A549 (cell line): ENCODE measurements around the gene GAS7. TPM values are rescaled to one million over a fixed set of nuclear protein-coding genes. Genes with fewer than 3 reads are reported as not detected.

Experiments
- ATAC-seq, 2 experiments: fragments of 200-7000 bp in 1 of 2; fragments of >200 bp in 1 of 2; cut with Nextera tagmentation in 1 of 2; cut with Tn5 transposase in 1 of 2; 3 replicates each; pipeline versions ENCODE4 v1.8.0 to v1.9.1; 2018 to 2020; ENCODE audit warnings: mild to moderate bottlenecking in 1 of 2, moderate library complexity in 1 of 2
- CTCF ChIA-PET: fragments of 300-600 bp; sonication (Branson Sonifier 250); formaldehyde crosslinking; extraction: SDS; loops from one replicate; lab custom pipeline; 2021; ENCODE audit warnings: antibody characterized with exemption, inconsistent platforms; lab: Yijun Ruan, JAX
- POLR2A ChIA-PET: fragments of 350-600 bp; formaldehyde crosslinking; extraction: SDS; loops from one replicate; lab custom pipeline; 2021; ENCODE audit warnings: antibody characterized with exemption, inconsistent platforms; lab: Yijun Ruan, JAX
- DNase-seq, 2 experiments: peaks; one replicate each; pipeline versions ENCODE4 v3.0.0 to v3.0.0-alpha.2; 2011 to 2016; ENCODE audit warnings: low read depth in 1 of 2, low spot score in 1 of 2
- FAIRE-seq: peaks from 2 replicates; lab custom pipeline; 2011; peaks lifted over from hg19 to GRCh38; lab: Jason Lieb, UNC
- H3K27ac ChIP-seq, 2 experiments: fragments of >200 bp; sonication (Bioruptor Twin); formaldehyde crosslinking; 3 replicates each; pipeline ENCODE4 v1.5.1; 2016 to 2017
- H3K4me1 ChIP-seq: fragments of >200 bp; sonication (Bioruptor Twin); formaldehyde crosslinking; 3 replicates; pipeline ENCODE4 v1.6.1; 2016
- H3K4me2 ChIP-seq: fragments of >200 bp; sonication (Bioruptor Twin); formaldehyde crosslinking; 3 replicates; pipeline ENCODE4 v1.6.1; 2016
- H3K4me3 ChIP-seq: fragments of >200 bp; sonication (Bioruptor Twin); formaldehyde crosslinking; 3 replicates; pipeline ENCODE4 v1.5.1; 2016
- H3K9me3 ChIP-seq: fragments of >200 bp; sonication (Bioruptor Twin); formaldehyde crosslinking; 3 replicates; pipeline ENCODE4 v1.6.1; 2016
- CEBPB ChIP-seq, 2 experiments: fragments of >200 bp in 1 of 2; sonication (Bioruptor Twin) in 1 of 2; formaldehyde crosslinking in 1 of 2; IDR thresholded peaks; 2 replicates each; pipeline ENCODE4 v1.6.1; 2012 to 2016
- EHMT2 ChIP-seq: fragments of 200-600 bp; sonication (generic); IDR thresholded peaks from 2 replicates; pipeline ENCODE4 v1.6.1; 2016; ENCODE audit warnings: antibody characterized with exemption, low read depth, mild to moderate bottlenecking, moderate library complexity
- ESRRA ChIP-seq: fragments of 150-350 bp; IDR thresholded peaks from 2 replicates; pipeline ENCODE4 v1.6.1; 2014; ENCODE audit warnings: mild to moderate bottlenecking, low read length, borderline replicate concordance
- FOSB ChIP-seq: fragments of 250-450 bp; sonication (Bioruptor Pico); IDR thresholded peaks from 2 replicates; pipeline ENCODE4 v1.5.0; 2020; ENCODE audit warnings: mild to moderate bottlenecking, moderate library complexity
- HOXB13 ChIP-seq: fragments of 250-450 bp; sonication (Bioruptor Pico); IDR thresholded peaks from 2 replicates; pipeline ENCODE4 v1.5.0; 2020; ENCODE audit warnings: low read depth, mild to moderate bottlenecking, moderate library complexity
- MAZ ChIP-seq: fragments of 150-350 bp; IDR thresholded peaks from 2 replicates; pipeline ENCODE4 v1.6.1; 2014; ENCODE audit warnings: antibody characterized with exemption, low read depth, low read length, borderline replicate concordance
- NR3C1 ChIP-seq: fragments of >200 bp; sonication (Bioruptor Twin); formaldehyde crosslinking; IDR thresholded peaks from 3 replicates; pipeline ENCODE4 v1.6.1; 2017
- PHF8 ChIP-seq: fragments of 200-600 bp; sonication (generic); IDR thresholded peaks from 2 replicates; pipeline ENCODE4 v1.6.1; 2016; ENCODE audit warnings: low read depth, mild to moderate bottlenecking, antibody characterized with exemption, moderate library complexity, borderline replicate concordance
- POLR2AphosphoS2 ChIP-seq: conservative IDR thresholded peaks from 2 replicates; pipeline ENCODE4 v1.6.1; 2012; ENCODE audit warnings: low read length, improper control_type of control experiment, inconsistent platforms
- RARB ChIP-seq: fragments of 250-450 bp; sonication (Bioruptor Pico); IDR thresholded peaks from 2 replicates; pipeline ENCODE4 v1.8.0; 2021; ENCODE audit warnings: mild to moderate bottlenecking, moderate library complexity
- RNF2 ChIP-seq: fragments of 200-600 bp; sonication (generic); IDR thresholded peaks from 2 replicates; pipeline ENCODE4 v1.6.1; 2016; ENCODE audit warnings: low read depth, mild to moderate bottlenecking, antibody characterized with exemption, moderate library complexity, borderline replicate concordance
- TFCP2L1 ChIP-seq: fragments of 250-450 bp; sonication (Bioruptor Pico); IDR thresholded peaks from 2 replicates; pipeline ENCODE4 v1.5.0; 2021; ENCODE audit warnings: mild to moderate bottlenecking
- TP53 ChIP-seq: fragments of 250-450 bp; sonication (Bioruptor Pico); IDR thresholded peaks from 2 replicates; pipeline ENCODE4 v1.5.0; 2021; ENCODE audit warnings: mild to moderate bottlenecking, moderate library complexity
- ZC3H11A ChIP-seq: fragments of 450-650 bp; IDR thresholded peaks from 2 replicates; pipeline ENCODE4 v1.6.1; 2014; ENCODE audit warnings: antibody characterized with exemption, mild to moderate bottlenecking
- ZFP36 ChIP-seq: fragments of 450-650 bp; IDR thresholded peaks from 2 replicates; pipeline ENCODE4 v1.6.1; 2014; ENCODE audit warnings: borderline replicate concordance; ENCODE audit not compliant: partially characterized antibody
- ZNF302 ChIP-seq: fragments of 250-450 bp; sonication (Bioruptor Pico); IDR thresholded peaks from 2 replicates; pipeline ENCODE4 v1.9.0; 2021; ENCODE audit warnings: inconsistent platforms, mild to moderate bottlenecking, moderate library complexity
- WGBS: methylation state at CpG from one replicate; pipeline ENCODE4 v1.1.6; 2017; ENCODE audit errors: missing lambda C conversion rate; 5-methylcytosine and 5-hydroxymethylcytosine counted together
- polyA plus RNA-seq, 4 experiments: library from polyadenylated mRNA; depleted of rRNA in 3 of 4; stranded (reverse); fragments of >200 nt; fragmentation: RNase III in 1 of 4; extraction: RNeasy Plus Mini Kit Qiagen cat#74134 plus additional on column Dnase treatment in 1 of 4; gene quantifications; 2 replicates in 3 of 4; 3 replicates in 1 of 4; pipeline ENCODE4 v1.2.3, GENCODE V29; 2011 to 2017
- TF ChIP-seq, protein P1 (sequence below): IDR thresholded peaks from 2 replicates; pipeline ENCODE4 v1.6.1; 2012
- TF ChIP-seq, protein P2 (sequence below): fragments of 200-600 bp; sonication (generic); IDR thresholded peaks from 2 replicates; pipeline ENCODE4 v1.6.1; 2016; ENCODE audit warnings: antibody characterized with exemption, mild to moderate bottlenecking, moderate library complexity
- TF ChIP-seq, protein P3 (sequence below): fragments of >200 bp; sonication (Bioruptor Twin); formaldehyde crosslinking; IDR thresholded peaks from 3 replicates; pipeline ENCODE4 v1.6.1; 2016
- TF ChIP-seq, protein P4 (sequence below): fragments of 250-450 bp; sonication (Bioruptor Pico); IDR thresholded peaks from 2 replicates; pipeline ENCODE4 v1.5.0; 2021; ENCODE audit warnings: mild to moderate bottlenecking, moderate library complexity, borderline replicate concordance

The GAS7 gene
- polyA plus RNA-seq, 2 of the 4 experiments (the other 2 are of a cell fraction) = 1.3 to 1.5 TPM

DNA sequence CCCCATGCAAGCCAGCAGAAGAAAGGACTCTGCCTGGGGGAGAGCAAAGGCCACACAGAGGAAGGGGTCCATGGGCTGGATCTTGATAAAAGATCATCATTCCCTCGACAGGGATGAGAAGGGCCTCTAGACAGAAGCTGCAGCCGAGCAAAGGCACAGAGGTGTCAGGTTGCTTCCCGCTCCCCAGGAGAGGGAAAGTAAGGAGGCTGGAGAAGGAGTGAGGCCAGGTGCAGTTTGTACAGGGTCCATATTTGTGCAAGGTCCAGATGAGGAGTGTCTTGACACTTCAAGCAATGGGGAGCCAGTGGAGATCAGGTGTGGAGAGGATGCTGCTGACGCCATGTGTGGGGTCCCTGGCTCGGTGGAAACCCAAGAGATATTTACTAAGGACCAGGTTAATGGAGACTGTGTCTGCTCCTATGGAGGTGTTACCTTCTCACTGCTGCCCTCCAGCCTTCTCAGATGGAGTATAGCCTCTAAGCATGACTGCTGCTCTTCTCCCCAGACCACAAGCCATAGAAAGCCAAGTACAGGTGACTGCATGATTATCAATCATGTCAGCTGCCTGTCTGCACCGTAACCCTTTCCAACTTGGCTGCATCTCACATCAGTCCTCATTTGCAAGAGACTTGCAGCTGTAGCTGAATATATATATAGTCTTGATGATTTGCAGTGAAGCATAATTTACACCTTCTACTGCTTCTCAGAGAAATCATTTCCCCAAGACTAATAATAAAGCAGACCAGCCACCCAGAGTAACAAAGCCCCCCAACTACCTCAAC, 21.1 kb downstream of the GAS7 start:
- ATAC-seq (peak in 1 of 2 experiments; percentile 32; a peak in 1 of 6 replicates), DNase-seq (no peak), FAIRE-seq (no peak)
- H3K4me3 ChIP-seq = no peak overlapping the region
- H3K27ac ChIP-seq = no peak overlapping the region
- WGBS = 42% methylated on average over 6 of the region's 6 CpGs
- ChIA-PET POLR2A (no interaction called here), CTCF (no interaction called here)
- H3K4me1 ChIP-seq = no peaks in the 10 kb centered on the region
- TF ChIP-seq ESRRA (no peak), MAZ (no peak), ZNF302 (CRISPR knock-in tag) (no peak), HOXB13 (no peak), FOSB (no peak)
- TF ChIP-seq, protein P1, sequence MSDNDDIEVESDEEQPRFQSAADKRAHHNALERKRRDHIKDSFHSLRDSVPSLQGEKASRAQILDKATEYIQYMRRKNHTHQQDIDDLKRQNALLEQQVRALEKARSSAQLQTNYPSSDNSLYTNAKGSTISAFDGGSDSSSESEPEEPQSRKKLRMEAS = no peak
- TF ChIP-seq, protein P2, sequence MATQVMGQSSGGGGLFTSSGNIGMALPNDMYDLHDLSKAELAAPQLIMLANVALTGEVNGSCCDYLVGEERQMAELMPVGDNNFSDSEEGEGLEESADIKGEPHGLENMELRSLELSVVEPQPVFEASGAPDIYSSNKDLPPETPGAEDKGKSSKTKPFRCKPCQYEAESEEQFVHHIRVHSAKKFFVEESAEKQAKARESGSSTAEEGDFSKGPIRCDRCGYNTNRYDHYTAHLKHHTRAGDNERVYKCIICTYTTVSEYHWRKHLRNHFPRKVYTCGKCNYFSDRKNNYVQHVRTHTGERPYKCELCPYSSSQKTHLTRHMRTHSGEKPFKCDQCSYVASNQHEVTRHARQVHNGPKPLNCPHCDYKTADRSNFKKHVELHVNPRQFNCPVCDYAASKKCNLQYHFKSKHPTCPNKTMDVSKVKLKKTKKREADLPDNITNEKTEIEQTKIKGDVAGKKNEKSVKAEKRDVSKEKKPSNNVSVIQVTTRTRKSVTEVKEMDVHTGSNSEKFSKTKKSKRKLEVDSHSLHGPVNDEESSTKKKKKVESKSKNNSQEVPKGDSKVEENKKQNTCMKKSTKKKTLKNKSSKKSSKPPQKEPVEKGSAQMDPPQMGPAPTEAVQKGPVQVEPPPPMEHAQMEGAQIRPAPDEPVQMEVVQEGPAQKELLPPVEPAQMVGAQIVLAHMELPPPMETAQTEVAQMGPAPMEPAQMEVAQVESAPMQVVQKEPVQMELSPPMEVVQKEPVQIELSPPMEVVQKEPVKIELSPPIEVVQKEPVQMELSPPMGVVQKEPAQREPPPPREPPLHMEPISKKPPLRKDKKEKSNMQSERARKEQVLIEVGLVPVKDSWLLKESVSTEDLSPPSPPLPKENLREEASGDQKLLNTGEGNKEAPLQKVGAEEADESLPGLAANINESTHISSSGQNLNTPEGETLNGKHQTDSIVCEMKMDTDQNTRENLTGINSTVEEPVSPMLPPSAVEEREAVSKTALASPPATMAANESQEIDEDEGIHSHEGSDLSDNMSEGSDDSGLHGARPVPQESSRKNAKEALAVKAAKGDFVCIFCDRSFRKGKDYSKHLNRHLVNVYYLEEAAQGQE = no peak
- H3K4me2 ChIP-seq = no peak overlapping the region
- H3K9me3 ChIP-seq = peaks cover 7% of the 10 kb centered on the region; the same call in 2 of the 3 replicates

DNA sequence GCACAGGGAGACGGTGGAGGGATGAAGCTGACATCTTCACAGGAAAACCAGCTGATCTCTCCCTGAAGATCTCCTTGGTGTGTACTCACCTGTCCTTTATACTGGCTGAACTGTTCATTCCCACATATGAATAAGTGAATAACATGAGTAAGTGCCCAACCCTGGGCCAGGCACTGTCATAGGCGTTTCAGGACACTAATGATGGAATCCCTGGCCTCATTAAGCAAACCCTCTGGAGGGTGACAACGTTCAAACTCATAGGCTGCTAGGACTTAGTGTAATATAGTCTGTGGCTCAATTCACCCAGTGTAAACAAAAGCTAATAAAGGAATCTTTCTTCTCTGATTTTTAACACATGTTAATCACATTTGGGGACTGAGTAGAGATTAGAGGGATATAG, 24.5 kb downstream of the GAS7 start:
- POLR2A ChIA-PET = no interaction called here
- FAIRE-seq = no peak
- ATAC-seq = no peak

More for the DNA sequence above, 24.5 kb downstream of the GAS7 start:
- CTCF ChIA-PET = interaction anchor here (0.6 to 2.5 kb wide), 2 partner anchors 53 to 70 kb away, joined by 3 to 8 read pairs; no protein-coding TSS in a partner anchor
- Histone ChIP-seq H3K4me2 (no peak overlapping the region), H3K9me3 (peaks cover 7% of the 10 kb centered on the region; the same call in 2 of the 3 replicates), H3K4me1 (no peaks in the 10 kb centered on the region), H3K27ac (no peak overlapping the region), H3K4me3 (no peak overlapping the region)
- TF ChIP-seq, protein P2 = no peak
- TF ChIP-seq RARB (CRISPR knock-in tag) (no peak), TP53 (CRISPR knock-in tag) (no peak), PHF8 (no peak), TFCP2L1 (no peak), ZFP36 (no peak), ZC3H11A (no peak), POLR2AphosphoS2 (no peak), RNF2 (no peak), ZNF302 (CRISPR knock-in tag) (no peak), NR3C1 (no peak), CEBPB (IDR thresholded peaks at IDR 0.05) (no peak), EHMT2 (no peak)
- TF ChIP-seq, protein P3, sequence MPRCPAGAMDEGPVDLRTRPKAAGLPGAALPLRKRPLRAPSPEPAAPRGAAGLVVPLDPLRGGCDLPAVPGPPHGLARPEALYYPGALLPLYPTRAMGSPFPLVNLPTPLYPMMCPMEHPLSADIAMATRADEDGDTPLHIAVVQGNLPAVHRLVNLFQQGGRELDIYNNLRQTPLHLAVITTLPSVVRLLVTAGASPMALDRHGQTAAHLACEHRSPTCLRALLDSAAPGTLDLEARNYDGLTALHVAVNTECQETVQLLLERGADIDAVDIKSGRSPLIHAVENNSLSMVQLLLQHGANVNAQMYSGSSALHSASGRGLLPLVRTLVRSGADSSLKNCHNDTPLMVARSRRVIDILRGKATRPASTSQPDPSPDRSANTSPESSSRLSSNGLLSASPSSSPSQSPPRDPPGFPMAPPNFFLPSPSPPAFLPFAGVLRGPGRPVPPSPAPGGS = no peak
- TF ChIP-seq, protein P4, sequence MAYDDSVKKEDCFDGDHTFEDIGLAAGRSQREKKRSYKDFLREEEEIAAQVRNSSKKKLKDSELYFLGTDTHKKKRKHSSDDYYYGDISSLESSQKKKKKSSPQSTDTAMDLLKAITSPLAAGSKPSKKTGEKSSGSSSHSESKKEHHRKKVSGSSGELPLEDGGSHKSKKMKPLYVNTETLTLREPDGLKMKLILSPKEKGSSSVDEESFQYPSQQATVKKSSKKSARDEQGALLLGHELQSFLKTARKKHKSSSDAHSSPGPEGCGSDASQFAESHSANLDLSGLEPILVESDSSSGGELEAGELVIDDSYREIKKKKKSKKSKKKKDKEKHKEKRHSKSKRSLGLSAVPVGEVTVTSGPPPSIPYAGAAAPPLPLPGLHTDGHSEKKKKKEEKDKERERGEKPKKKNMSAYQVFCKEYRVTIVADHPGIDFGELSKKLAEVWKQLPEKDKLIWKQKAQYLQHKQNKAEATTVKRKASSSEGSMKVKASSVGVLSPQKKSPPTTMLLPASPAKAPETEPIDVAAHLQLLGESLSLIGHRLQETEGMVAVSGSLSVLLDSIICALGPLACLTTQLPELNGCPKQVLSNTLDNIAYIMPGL = no peak
- DNase-seq = no peak
- WGBS = 28% methylated on average over 3 of the region's 3 CpGs
